GF-D8 (cell line): ENCODE data around the gene SPINDOC.
"Not testable (repeated sequence)": the region's sequence is repeated elsewhere in the genome, so short reads cannot be mapped to it uniquely, and the experiment has no call there.

Experiments
- DNase-seq: peaks from one replicate; lab custom pipeline; 2025; lab: John Stamatoyannopoulos, UW

Gene SPINDOC

GRCh38 chr11:63791495-63792167 lies 21.6 kb upstream of the SPINDOC start:
- no peak for DNase-seq

- DNase-seq, result no peak
Observed at GRCh38 chr11:63793161-63793560, 20.1 kb upstream of the SPINDOC start.

- DNase-seq, result no peak
Observed at GRCh38 chr11:63795066-63795465, 18.2 kb upstream of the SPINDOC start.

GRCh38 chr11:63800921-63801320 lies 12.3 kb upstream of the SPINDOC start:
- DNase-seq, result no peak

- no peak for DNase-seq
Observed at GRCh38 chr11:63802637-63803414, 10.4 kb upstream of the SPINDOC start.

GRCh38 chr11:63804259-63804658 lies 9.0 kb upstream of the SPINDOC start:
- no peak for DNase-seq

- DNase-seq, result no peak
Observed at GRCh38 chr11:63805844-63806415, 7.3 kb upstream of the SPINDOC start.

GRCh38 chr11:63810383-63810782 lies 2.9 kb upstream of the SPINDOC start:
- DNase-seq, result not testable (repeated sequence)

- DNase-seq, result no peak
Observed at GRCh38 chr11:63811522-63811921, 1.7 kb upstream of the SPINDOC start.

GRCh38 chr11:63813563-63814382 lies 517 bp downstream of the SPINDOC start:
- DNase-seq, result no peak

- DNase-seq, result no peak
Observed at GRCh38 chr11:63814383-63814736, 1.1 kb downstream of the SPINDOC start.

- DNase-seq, result no peak
Observed at GRCh38 chr11:63816166-63816565, 2.9 kb downstream of the SPINDOC start.

GRCh38 chr11:63816732-63817131 lies 3.5 kb downstream of the SPINDOC start:
- no peak for DNase-seq

- no peak for DNase-seq
Observed at GRCh38 chr11:63817758-63818498, 4.7 kb downstream of the SPINDOC start.

GRCh38 chr11:63818609-63819008 lies 5.4 kb downstream of the SPINDOC start:
- DNase-seq, result no peak

GRCh38 chr11:63821411-63821810 lies 8.2 kb downstream of the SPINDOC start:
- DNase-seq, result no peak

- DNase-seq, result no peak
Observed at GRCh38 chr11:63826471-63827190, 13.4 kb downstream of the SPINDOC start.

GRCh38 chr11:63829823-63830489 lies 16.7 kb downstream of the SPINDOC start:
- no peak for DNase-seq

GRCh38 chr11:63831326-63831725 lies 18.1 kb downstream of the SPINDOC start:
- DNase-seq, result no peak

- no peak for DNase-seq
Observed at GRCh38 chr11:63832336-63832735, 19.1 kb downstream of the SPINDOC start.
